Endothelial cell of umbilical vein (primary cell): Measurements from ENCODE around the gene EXOC6. TPM values are rescaled to one million over a fixed set of nuclear protein-coding genes. Genes with fewer than 3 reads are reported as not detected.

Experiments used
- BruUV-seq: library from RNA; stranded (reverse); fragments of 400-500 nt; replicated peaks from 2 replicates; lab custom pipeline; 2021; lab: Mats Ljungman, UMichigan
- CTCF ChIA-PET: fragments of 300-600, 350-600 bp; sonication (Branson Sonifier 250); formaldehyde crosslinking; loops from one replicate; lab custom pipeline; 2021; ENCODE audit warnings: antibody characterized with exemption, inconsistent platforms; lab: Charles Lee
- POLR2A ChIA-PET: fragments of 300-600, 350-600 bp; sonication (Branson Sonifier 250); formaldehyde crosslinking; loops from one replicate; lab custom pipeline; 2021; ENCODE audit warnings: antibody characterized with exemption, inconsistent platforms; lab: Charles Lee
- DNase-seq: peaks from one replicate; pipeline ENCODE4 v3.0.0-alpha.2; 2011; ENCODE audit warnings: low read depth, low spot score
- FAIRE-seq: peaks from 2 replicates; lab custom pipeline; 2011; peaks lifted over from hg19 to GRCh38; lab: Jason Lieb, UNC
- H2AFZ ChIP-seq: 2 replicates; pipeline ENCODE4 v1.6.0; 2012; ENCODE audit warnings: low read depth, low read length, control low read depth, inconsistent platforms
- H3K27ac ChIP-seq: 2 replicates; pipeline ENCODE4 v1.5.1; 2011; ENCODE audit warnings: low read depth, mild to moderate bottlenecking, control low read depth, low read length, moderate library complexity; ENCODE audit not compliant: insufficient read depth
- H3K27me3 ChIP-seq, 2 experiments: 2 replicates each; pipeline versions ENCODE4 v1.6.0 to v1.6.1; 2011; ENCODE audit warnings: low read length in 2 of 2, mixed read lengths in 1 of 2; ENCODE audit not compliant: control insufficient read depth in 2 of 2, insufficient read depth in 2 of 2
- H3K36me3 ChIP-seq, 2 experiments: 2 replicates in 1 of 2; 3 replicates in 1 of 2; pipeline ENCODE4 v1.5.1; 2011; ENCODE audit warnings: low read length in 2 of 2, mild to moderate bottlenecking in 1 of 2, moderate library complexity in 1 of 2; ENCODE audit not compliant: control insufficient read depth in 2 of 2, insufficient read depth in 2 of 2; ENCODE audit errors: extremely low read depth in 1 of 2
- H3K4me1 ChIP-seq: 3 replicates; pipeline ENCODE4 v1.5.1; 2011; ENCODE audit warnings: mild to moderate bottlenecking, low read length; ENCODE audit not compliant: control insufficient read depth, insufficient read depth; ENCODE audit errors: extremely low read depth
- H3K4me2 ChIP-seq: 2 replicates; pipeline ENCODE4 v1.6.1; 2011; ENCODE audit warnings: low read length, control low read depth, mixed read lengths; ENCODE audit not compliant: insufficient read depth
- H3K4me3 ChIP-seq, 3 experiments: fragments of 200-600 bp in 1 of 3; sonication (generic), shearing (Covaris generic) in 1 of 3; replicated peaks in 1 of 3; 2 replicates each; pipeline ENCODE4 v1.5.1; 2011 to 2016; ENCODE audit warnings: control low read depth in 3 of 3, low read length in 3 of 3, mild to moderate bottlenecking in 2 of 3, inconsistent platforms in 1 of 3, low read depth in 1 of 3, moderate library complexity in 1 of 3; ENCODE audit not compliant: insufficient read depth in 1 of 3
- H3K79me2 ChIP-seq: 2 replicates; pipeline ENCODE4 v1.6.0; 2012; ENCODE audit warnings: low read length, inconsistent platforms; ENCODE audit not compliant: control insufficient read depth, insufficient read depth
- H3K9ac ChIP-seq: replicated peaks from 2 replicates; pipeline ENCODE3; 2011; ENCODE audit warnings: low read length, control low read depth; ENCODE audit not compliant: insufficient read depth; ENCODE audit errors: extremely low read depth
- H3K9me1 ChIP-seq: replicated peaks from 3 replicates; pipeline ENCODE4 v1.6.0; 2011; ENCODE audit warnings: mild to moderate bottlenecking, low read length; ENCODE audit not compliant: control insufficient read depth, insufficient read depth; ENCODE audit errors: extremely low read depth
- H3K9me3 ChIP-seq: replicated peaks from 2 replicates; pipeline ENCODE4 v1.5.1; 2012; ENCODE audit warnings: low read length, inconsistent platforms; ENCODE audit not compliant: control insufficient read depth, insufficient read depth
- H4K20me1 ChIP-seq: replicated peaks from 2 replicates; pipeline ENCODE3; 2011; ENCODE audit warnings: mild to moderate bottlenecking, low read length; ENCODE audit not compliant: control insufficient read depth, insufficient read depth; ENCODE audit errors: extremely low read depth
- EZH2 ChIP-seq: IDR thresholded peaks from 2 replicates; pipeline ENCODE4 v1.6.1; 2012; ENCODE audit warnings: borderline replicate concordance, low read depth, mild to moderate bottlenecking, moderate library complexity, low read length, inconsistent platforms; ENCODE audit not compliant: severe bottlenecking
- FOS ChIP-seq: IDR thresholded peaks from 2 replicates; pipeline ENCODE4 v1.6.1; 2011; ENCODE audit warnings: mild to moderate bottlenecking, low read length, moderate library complexity, borderline replicate concordance; ENCODE audit not compliant: insufficient read depth
- GATA2 ChIP-seq: IDR thresholded peaks from 2 replicates; pipeline ENCODE4 v1.7.0; 2011; ENCODE audit warnings: low read depth, mild to moderate bottlenecking, moderate library complexity, mixed read lengths, low read length; ENCODE audit not compliant: insufficient read length, insufficient read depth
- JUN ChIP-seq: IDR thresholded peaks from 2 replicates; pipeline ENCODE4 v1.6.1; 2011; ENCODE audit warnings: borderline replicate concordance, low read depth; ENCODE audit not compliant: insufficient read length, insufficient read depth
- MYC ChIP-seq: IDR thresholded peaks from one replicate; pipeline ENCODE4 v1.6.1; 2011; ENCODE audit warnings: mild to moderate bottlenecking, low read depth, low read length
- POLR2A ChIP-seq: IDR thresholded peaks from 2 replicates; pipeline ENCODE4 v1.6.1; 2012; ENCODE audit warnings: low read depth, mild to moderate bottlenecking, control low read depth, low read length
- POLR2AphosphoS5 ChIP-seq: IDR thresholded peaks from 2 replicates; pipeline ENCODE4 v1.6.1; 2012; ENCODE audit warnings: low read depth, mild to moderate bottlenecking, control low read depth, low read length, moderate library complexity; ENCODE audit not compliant: insufficient read depth
- dilution Hi-C: fragments of 300-500 bp; cut with MboI; formaldehyde crosslinking; loops from one replicate; pipeline ENCODE4 v1.15.0; 2019; ENCODE audit warnings: low sequenced_read_pairs; ENCODE audit not compliant: extremely low pct_ligation_motif_present
- intact Hi-C: fragments of 100-400 bp; cut with micrococcal nuclease; formaldehyde crosslinking; loops from one replicate; pipeline ENCODE4 v1.10.0; 2022
- polyA plus RNA-seq, 4 experiments: library from polyadenylated mRNA; depleted of rRNA in 3 of 4; stranded (reverse) in 3 of 4; unstranded in 1 of 4; fragments of >200 nt; gene quantifications; 2 replicates each; pipeline versions ENCODE4 v1.2.1 to v1.2.3, GENCODE V29; 2011 to 2012; ENCODE audit warnings: missing spikeins in 1 of 4
- total RNA-seq: library from RNA; stranded (reverse); gene quantifications from 2 replicates; pipeline ENCODE4 v1.2.3, GENCODE V29; 2021
- TF ChIP-seq, protein P1 (sequence below), 2 donors: IDR thresholded peaks; 1 replicate in 1 of 2; 2 replicates in 1 of 2; pipeline ENCODE4 v1.5.1; 2011; ENCODE audit warnings: low read length in 2 of 2, mild to moderate bottlenecking in 2 of 2, moderate library complexity in 2 of 2, control low read depth in 1 of 2, inconsistent platforms in 1 of 2, low read depth in 1 of 2; ENCODE audit not compliant: insufficient read depth in 1 of 2; ENCODE audit errors: extremely low read depth in 1 of 2
- TF ChIP-seq, protein P2 (sequence below): IDR thresholded peaks from 2 replicates; pipeline ENCODE4 v1.6.1; 2011; ENCODE audit not compliant: insufficient read depth, insufficient read length

Gene EXOC6
- total and polyA plus RNA-seq, 2 donors (not counting 3 experiments of a cell fraction or from before 2014, with no cell fraction given), result 72.6 to 108 TPM

DNA sequence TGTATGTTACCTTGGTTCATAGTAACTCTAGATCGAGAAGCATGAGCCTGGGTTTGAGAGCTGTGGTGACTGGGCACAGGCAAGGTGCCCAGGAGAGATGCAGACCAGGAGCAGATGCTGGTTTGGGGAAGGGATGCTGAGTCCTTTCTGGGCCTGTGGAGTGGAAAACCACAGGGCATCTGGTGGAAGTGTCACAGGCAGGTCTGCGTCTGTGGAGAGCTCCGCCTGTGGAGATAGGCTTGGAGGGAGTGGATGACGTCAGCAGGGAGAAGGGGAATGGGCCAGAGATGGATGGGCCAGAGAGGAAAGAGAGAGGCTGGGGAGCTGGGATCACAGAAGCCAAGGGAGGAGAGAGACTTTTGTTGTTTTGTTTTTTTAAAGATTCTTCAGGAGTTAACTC lies 240.1 kb downstream of the EXOC6 start:
- POLR2A ChIA-PET, result no interaction called here
- TF ChIP-seq FOS (no peak), POLR2AphosphoS5 (no peak), POLR2A (no peak), MYC (no peak), JUN (no peak), EZH2 (no peak), GATA2 (no peak)
- TF ChIP-seq, protein P1, sequence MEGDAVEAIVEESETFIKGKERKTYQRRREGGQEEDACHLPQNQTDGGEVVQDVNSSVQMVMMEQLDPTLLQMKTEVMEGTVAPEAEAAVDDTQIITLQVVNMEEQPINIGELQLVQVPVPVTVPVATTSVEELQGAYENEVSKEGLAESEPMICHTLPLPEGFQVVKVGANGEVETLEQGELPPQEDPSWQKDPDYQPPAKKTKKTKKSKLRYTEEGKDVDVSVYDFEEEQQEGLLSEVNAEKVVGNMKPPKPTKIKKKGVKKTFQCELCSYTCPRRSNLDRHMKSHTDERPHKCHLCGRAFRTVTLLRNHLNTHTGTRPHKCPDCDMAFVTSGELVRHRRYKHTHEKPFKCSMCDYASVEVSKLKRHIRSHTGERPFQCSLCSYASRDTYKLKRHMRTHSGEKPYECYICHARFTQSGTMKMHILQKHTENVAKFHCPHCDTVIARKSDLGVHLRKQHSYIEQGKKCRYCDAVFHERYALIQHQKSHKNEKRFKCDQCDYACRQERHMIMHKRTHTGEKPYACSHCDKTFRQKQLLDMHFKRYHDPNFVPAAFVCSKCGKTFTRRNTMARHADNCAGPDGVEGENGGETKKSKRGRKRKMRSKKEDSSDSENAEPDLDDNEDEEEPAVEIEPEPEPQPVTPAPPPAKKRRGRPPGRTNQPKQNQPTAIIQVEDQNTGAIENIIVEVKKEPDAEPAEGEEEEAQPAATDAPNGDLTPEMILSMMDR (IDR thresholded peaks at IDR 0.05; ENCODE audit: extremely low read depth in 1 of 2, insufficient read depth in 1 of 2, low read depth in 1 of 2, low read length in 2 of 2), result no peak
- TF ChIP-seq, protein P2, sequence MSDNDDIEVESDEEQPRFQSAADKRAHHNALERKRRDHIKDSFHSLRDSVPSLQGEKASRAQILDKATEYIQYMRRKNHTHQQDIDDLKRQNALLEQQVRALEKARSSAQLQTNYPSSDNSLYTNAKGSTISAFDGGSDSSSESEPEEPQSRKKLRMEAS, result no peak
- no peak overlapping the region for H2AFZ ChIP-seq
- H3K9ac ChIP-seq, result no peak overlapping the region
- CTCF ChIA-PET, result interaction anchor here (0.5 to 1.5 kb wide), 7 partner anchors 8 to 423 kb away, joined by 3 to 5 read pairs (median 3); partner anchors contain the start of gene CYP26A1
- H3K4me2 ChIP-seq, result no peak overlapping the region
- no peaks in the 10 kb centered on the region for H3K9me1 ChIP-seq
- H3K36me3 ChIP-seq, result no peaks in the 10 kb centered on the region
- H3K9me3 ChIP-seq, result no peaks in the 10 kb centered on the region
- no peaks in the 10 kb centered on the region for H3K4me1 ChIP-seq
- no peak overlapping the region for H3K4me3 ChIP-seq
- no peaks in the 10 kb centered on the region for H4K20me1 ChIP-seq
- FAIRE-seq, result no peak
- no peak for DNase-seq
- no peaks in the 10 kb centered on the region for H3K79me2 ChIP-seq
- BruUV-seq, result no TSS peak
- H3K27me3 ChIP-seq, result peaks cover 6% of the 10 kb centered on the region in 2 experiments
- intact Hi-C loops, result no loop called here
- no peak overlapping the region for H3K27ac ChIP-seq
- dilution Hi-C loops, result no loop called here
